Effector CD8-positive, alpha-beta T cell (primary cell): ENCODE results near the gene AATF.

ENCODE experiments used
- DNase-seq: peaks from one replicate; lab custom pipeline; 2025; lab: John Stamatoyannopoulos, UW

Gene AATF

GRCh38 chr17:36930583-36930900 lies 18.2 kb upstream of the AATF start:
- no peak for DNase-seq

GRCh38 chr17:36931096-36931696 lies 17.6 kb upstream of the AATF start:
- DNase-seq: no peak

GRCh38 chr17:36931697-36932382 lies 16.9 kb upstream of the AATF start:
- no peak for DNase-seq

- DNase-seq: no peak
Measured at GRCh38 chr17:36932383-36932693, 16.4 kb upstream of the AATF start.

- DNase-seq: no peak
Measured at GRCh38 chr17:36932694-36933511, 15.9 kb upstream of the AATF start.

GRCh38 chr17:36933512-36934143 lies 15.1 kb upstream of the AATF start:
- DNase-seq: no peak

GRCh38 chr17:36934144-36934691 lies 14.5 kb upstream of the AATF start:
- DNase-seq: no peak

- DNase-seq: no peak
Measured at GRCh38 chr17:36934692-36935630, 13.8 kb upstream of the AATF start.

GRCh38 chr17:36935671-36936454 lies 12.9 kb upstream of the AATF start:
- no peak for DNase-seq

GRCh38 chr17:36936455-36937000 lies 12.2 kb upstream of the AATF start:
- no peak for DNase-seq

GRCh38 chr17:36937001-36937958 lies 11.5 kb upstream of the AATF start, which contains the start of gene LHX1:
TSS of gene LHX1 (plus strand) at chr17:36937475. CDS start at chr17:36938198, 723 bp downstream.
- DNase-seq: no peak

- DNase-seq: no peak
Measured at GRCh38 chr17:36937959-36938565, 10.7 kb upstream of the AATF start.

- DNase-seq: no peak
Measured at GRCh38 chr17:36938566-36939051, 10.1 kb upstream of the AATF start.

GRCh38 chr17:36939052-36939801 lies 9.5 kb upstream of the AATF start:
- no peak for DNase-seq

GRCh38 chr17:36939802-36940312 lies 8.9 kb upstream of the AATF start:
- DNase-seq: no peak

GRCh38 chr17:36940313-36941264 lies 8.2 kb upstream of the AATF start:
- no peak for DNase-seq
